Type B pancreatic cell (in vitro differentiated cells): ENCODE measurements around the gene APLN. TPM values are rescaled to one million over a fixed set of nuclear protein-coding genes. Genes with fewer than 3 reads are reported as not detected.

Source experiments
- DNase-seq: peaks from one replicate; pipeline ENCODE4 v3.0.0; 2021; ENCODE audit warnings: mixed read lengths; ENCODE audit not compliant: unreplicated experiment; ENCODE audit errors: extremely low spot score
- H3K27ac Mint-ChIP-seq: 2 replicates; pipeline ENCODE4 v1.8.0; 2021; ENCODE audit warnings: mild to moderate bottlenecking, mixed read lengths
- H3K27me3 Mint-ChIP-seq: 2 replicates; pipeline ENCODE4 v1.8.0; 2021; ENCODE audit warnings: mixed read lengths
- H3K36me3 Mint-ChIP-seq: 2 replicates; pipeline ENCODE4 v1.8.0; 2021; ENCODE audit warnings: mixed read lengths
- H3K4me1 Mint-ChIP-seq: one replicate; pipeline ENCODE4 v1.8.0; 2021; ENCODE audit warnings: mixed read lengths; ENCODE audit not compliant: unreplicated experiment
- H3K4me3 Mint-ChIP-seq: 2 replicates; pipeline ENCODE4 v1.8.0; 2021; ENCODE audit warnings: mild to moderate bottlenecking, mixed read lengths
- H3K9me3 Mint-ChIP-seq: 2 replicates; pipeline ENCODE4 v1.8.0; 2021; ENCODE audit warnings: mixed read lengths
- total RNA-seq: library from RNA; stranded (reverse); gene quantifications from 2 replicates; pipeline ENCODE4 v1.2.1, GENCODE V29; 2021; ENCODE audit warnings: low replicate concordance
- TF ChIP-seq, protein P1 (sequence below): fragments of 200-600 bp; sonication (generic); conservative IDR thresholded peaks from 2 replicates; pipeline ENCODE4 v1.5.0; 2021; ENCODE audit warnings: antibody characterized with exemption, mild to moderate bottlenecking

The APLN gene
- total RNA-seq, 1 donor from 2014 or later = 1.2 TPM

DNA sequence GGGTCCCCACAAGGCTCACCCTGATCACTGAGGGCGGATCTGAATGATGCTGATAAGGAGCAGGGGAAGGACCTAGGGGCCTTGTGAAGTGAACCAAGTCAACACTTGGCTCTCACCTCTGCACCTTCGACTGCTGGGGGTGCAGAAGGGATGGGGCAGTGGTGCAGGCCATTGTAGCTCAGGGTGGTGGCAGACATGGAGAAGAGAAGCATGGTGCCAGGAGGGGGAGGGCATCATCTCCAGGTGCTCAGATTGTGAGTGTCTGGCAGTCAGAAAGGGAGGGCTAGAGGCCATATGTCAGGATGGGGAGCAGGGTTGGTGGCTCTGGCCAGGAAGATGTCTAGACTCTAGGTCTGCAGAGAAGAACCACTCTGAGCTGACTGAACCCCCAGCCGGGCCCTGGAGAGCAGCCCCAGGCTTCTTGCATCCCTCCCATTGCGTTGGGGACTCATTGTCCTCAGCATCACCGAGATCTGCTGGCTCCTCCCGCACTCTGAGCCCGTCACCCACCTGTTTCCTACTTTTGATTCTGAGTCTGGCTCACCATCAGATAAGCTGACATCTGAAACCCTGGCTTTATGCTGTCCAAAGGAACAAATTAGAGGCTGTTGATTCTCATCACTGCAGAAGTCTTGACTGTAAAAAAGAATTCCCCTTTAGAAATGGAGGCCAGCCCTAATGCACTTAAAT lies 3.8 kb downstream of the APLN start:
- Mint-ChIP-seq H3K36me3 (no peaks in the 10 kb centered on the region), H3K27me3 (peaks cover 58% of the 10 kb centered on the region), H3K27ac (no peak overlapping the region), H3K4me3 (no peak overlapping the region), H3K9me3 (no peaks in the 10 kb centered on the region), H3K4me1 (no peaks in the 10 kb centered on the region)
- DNase-seq = peak; percentile 51
- TF ChIP-seq, protein P1, sequence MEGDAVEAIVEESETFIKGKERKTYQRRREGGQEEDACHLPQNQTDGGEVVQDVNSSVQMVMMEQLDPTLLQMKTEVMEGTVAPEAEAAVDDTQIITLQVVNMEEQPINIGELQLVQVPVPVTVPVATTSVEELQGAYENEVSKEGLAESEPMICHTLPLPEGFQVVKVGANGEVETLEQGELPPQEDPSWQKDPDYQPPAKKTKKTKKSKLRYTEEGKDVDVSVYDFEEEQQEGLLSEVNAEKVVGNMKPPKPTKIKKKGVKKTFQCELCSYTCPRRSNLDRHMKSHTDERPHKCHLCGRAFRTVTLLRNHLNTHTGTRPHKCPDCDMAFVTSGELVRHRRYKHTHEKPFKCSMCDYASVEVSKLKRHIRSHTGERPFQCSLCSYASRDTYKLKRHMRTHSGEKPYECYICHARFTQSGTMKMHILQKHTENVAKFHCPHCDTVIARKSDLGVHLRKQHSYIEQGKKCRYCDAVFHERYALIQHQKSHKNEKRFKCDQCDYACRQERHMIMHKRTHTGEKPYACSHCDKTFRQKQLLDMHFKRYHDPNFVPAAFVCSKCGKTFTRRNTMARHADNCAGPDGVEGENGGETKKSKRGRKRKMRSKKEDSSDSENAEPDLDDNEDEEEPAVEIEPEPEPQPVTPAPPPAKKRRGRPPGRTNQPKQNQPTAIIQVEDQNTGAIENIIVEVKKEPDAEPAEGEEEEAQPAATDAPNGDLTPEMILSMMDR = no peak

GRCh38 chrX:129650183-129650689 lies 4.5 kb downstream of the APLN start:
- peak; percentile 25 for DNase-seq
- H3K9me3 Mint-ChIP-seq = no peaks in the 10 kb centered on the region
- H3K27ac Mint-ChIP-seq = no peak overlapping the region
- TF ChIP-seq, protein P1 = no peak
- no peak overlapping the region for H3K4me3 Mint-ChIP-seq
- peaks cover 51% of the 10 kb centered on the region for H3K27me3 Mint-ChIP-seq
- no peaks in the 10 kb centered on the region for H3K4me1 Mint-ChIP-seq
- H3K36me3 Mint-ChIP-seq = no peaks in the 10 kb centered on the region

DNA sequence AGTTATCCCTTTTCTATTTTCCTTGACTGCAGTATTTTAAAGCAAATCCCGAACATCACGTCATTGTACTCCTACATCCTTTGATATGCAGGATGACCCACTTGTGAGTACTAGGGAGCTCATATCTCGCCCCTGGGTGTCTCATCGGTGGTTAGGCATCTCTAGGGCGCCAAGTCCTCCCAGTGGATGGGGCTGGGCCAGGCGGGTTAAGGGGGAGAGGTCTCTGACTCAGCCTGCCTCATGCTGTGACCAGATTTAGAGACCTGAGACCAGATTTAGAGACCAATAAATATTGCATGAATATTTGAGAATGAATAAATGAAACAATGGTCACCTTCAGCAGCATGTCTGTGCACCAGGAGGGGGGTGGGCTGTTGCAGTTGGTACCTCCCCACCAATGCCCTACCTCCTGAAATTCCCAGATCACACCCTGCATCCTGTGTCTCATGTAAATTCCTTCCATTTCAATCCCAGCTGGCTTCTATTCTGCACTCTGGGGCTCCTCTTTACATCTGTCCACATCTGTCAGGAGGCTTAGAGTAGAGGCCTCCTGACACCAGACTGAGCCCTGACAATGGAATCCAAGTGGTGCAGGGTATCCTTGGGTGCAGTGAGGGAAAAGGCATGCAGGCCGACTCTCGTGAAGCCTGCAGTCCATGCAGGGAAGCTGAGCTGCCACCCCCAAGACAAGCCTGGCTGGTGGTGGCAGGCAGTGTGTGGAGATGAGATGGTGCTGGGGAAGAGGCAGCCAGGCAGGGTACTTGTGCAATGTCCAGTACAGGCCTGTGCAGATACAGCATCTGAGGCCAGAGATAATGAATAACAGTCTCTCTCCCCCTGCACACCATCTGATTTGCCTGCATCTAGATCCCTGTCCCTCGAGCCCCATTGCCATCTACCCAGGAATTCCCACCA lies 5.2 kb downstream of the APLN start:
- DNase-seq = peak; percentile 39
- Mint-ChIP-seq H3K9me3 (no peaks in the 10 kb centered on the region), H3K27me3 (peaks cover 50% of the 10 kb centered on the region)

DNA sequence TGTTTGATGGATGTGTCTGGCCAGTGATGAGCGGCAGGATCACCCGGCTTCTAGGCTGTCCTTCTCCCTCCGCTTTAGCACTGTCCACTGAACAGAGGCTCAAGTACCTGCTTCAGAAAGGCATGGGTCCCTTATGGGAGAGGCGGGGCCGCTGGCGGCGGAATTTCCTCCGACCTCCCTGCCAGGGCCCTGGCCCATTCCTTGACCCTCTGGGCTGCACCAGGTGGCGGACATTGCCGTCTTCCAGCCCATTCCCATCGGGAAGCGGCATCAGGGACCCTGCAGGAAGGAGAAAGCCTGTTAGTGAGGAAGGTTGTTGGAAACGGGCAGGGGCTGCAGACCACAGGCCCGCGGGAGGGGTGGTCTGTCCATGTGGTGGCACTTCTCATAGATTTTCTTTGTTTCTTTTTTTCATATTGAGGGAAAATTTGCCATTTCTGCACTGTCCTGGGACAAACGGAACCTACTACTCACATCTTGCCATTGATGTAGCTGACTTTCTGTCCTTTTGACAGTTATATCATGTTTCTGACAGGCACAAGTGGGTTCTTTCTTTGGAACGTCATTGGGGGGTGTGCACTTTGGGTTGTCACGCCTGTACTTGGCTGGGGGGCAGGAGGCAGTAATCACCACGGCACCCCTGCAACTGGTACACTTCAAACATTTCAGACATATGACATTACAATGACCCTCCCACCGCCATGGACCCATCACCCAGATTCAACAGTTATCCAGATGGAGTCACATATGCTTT lies 6.1 kb downstream of the APLN start:
- peak; percentile 39 for DNase-seq
- no peaks in the 10 kb centered on the region for H3K36me3 Mint-ChIP-seq
- TF ChIP-seq, protein P1 = no peak
- H3K27ac Mint-ChIP-seq = no peak overlapping the region
- H3K4me1 Mint-ChIP-seq = peaks cover under 1% of the 10 kb centered on the region
- no peak overlapping the region for H3K4me3 Mint-ChIP-seq
- no peaks in the 10 kb centered on the region for H3K9me3 Mint-ChIP-seq
- peaks cover 50% of the 10 kb centered on the region for H3K27me3 Mint-ChIP-seq

More for the DNA sequence above, 5.2 kb downstream of the APLN start:
- Mint-ChIP-seq H3K27ac (no peak overlapping the region), H3K4me3 (no peak overlapping the region), H3K36me3 (no peaks in the 10 kb centered on the region), H3K4me1 (no peaks in the 10 kb centered on the region)
- TF ChIP-seq, protein P1 = no peak
